SH-SY5Y (cell line): ENCODE results near the gene OAS3.

ENCODE experiments used
- GATA2 ChIP-seq: IDR thresholded peaks from 2 replicates; pipeline ENCODE4 v1.6.1; 2011; ENCODE audit warnings: mild to moderate bottlenecking, low read depth, low read length
- GATA3 ChIP-seq: IDR thresholded peaks from 2 replicates; pipeline ENCODE4 v1.6.1; 2011; ENCODE audit warnings: low read depth, mild to moderate bottlenecking, low read length, moderate library complexity

DNA sequence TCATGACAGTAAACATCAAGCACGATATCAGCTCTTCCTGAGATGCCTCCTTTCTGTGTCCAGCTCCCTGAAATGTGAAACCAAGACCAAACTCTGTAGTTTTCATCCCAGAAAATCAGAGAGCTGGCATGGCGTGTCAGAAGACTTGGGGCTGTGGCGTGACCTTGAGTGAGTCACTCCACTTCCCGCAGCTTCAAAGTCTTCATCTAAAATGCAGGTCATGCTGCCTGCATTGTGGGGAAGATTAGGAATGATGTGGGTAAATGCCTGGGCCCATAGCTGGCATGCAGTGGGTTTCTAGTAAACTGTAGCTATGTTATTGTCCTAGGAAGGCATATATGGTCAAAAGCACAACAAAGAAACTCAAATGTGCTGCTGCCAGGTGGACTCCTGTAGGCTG, 68.9 kb downstream of the OAS3 start:
- no peak for TF ChIP-seq GATA2
- TF ChIP-seq GATA3 = no peak
